PFSK-1 (cell line): ENCODE measurements around the gene MYLIP.

Experiments
- POLR2AphosphoS5 ChIP-seq: IDR thresholded peaks from 2 replicates; pipeline ENCODE4 v1.6.1; 2012; ENCODE audit warnings: low read depth, mild to moderate bottlenecking, control low read depth, low read length, moderate library complexity
- SIN3A ChIP-seq: IDR thresholded peaks from 2 replicates; pipeline ENCODE4 v1.6.1; 2012; ENCODE audit warnings: mild to moderate bottlenecking, low read length, moderate library complexity, borderline replicate concordance; ENCODE audit not compliant: insufficient read depth
- TAF1 ChIP-seq: IDR thresholded peaks from 2 replicates; pipeline ENCODE4 v1.6.1; 2012; ENCODE audit warnings: low read length, control low read depth, borderline replicate concordance; ENCODE audit not compliant: insufficient read depth
- TF ChIP-seq, protein P1 (sequence below), 2 experiments: IDR thresholded peaks; 2 replicates each; pipeline versions ENCODE4 v1.6.1 to v1.8.0; 2011 to 2012; ENCODE audit warnings: low read depth in 2 of 2, low read length in 2 of 2, control low read depth in 1 of 2, inconsistent platforms in 1 of 2, mild to moderate bottlenecking in 1 of 2, moderate library complexity in 1 of 2; ENCODE audit not compliant: insufficient read depth in 1 of 2

- TF ChIP-seq POLR2AphosphoS5 (no peak), SIN3A (no peak), TAF1 (no peak)
- TF ChIP-seq, protein P1, sequence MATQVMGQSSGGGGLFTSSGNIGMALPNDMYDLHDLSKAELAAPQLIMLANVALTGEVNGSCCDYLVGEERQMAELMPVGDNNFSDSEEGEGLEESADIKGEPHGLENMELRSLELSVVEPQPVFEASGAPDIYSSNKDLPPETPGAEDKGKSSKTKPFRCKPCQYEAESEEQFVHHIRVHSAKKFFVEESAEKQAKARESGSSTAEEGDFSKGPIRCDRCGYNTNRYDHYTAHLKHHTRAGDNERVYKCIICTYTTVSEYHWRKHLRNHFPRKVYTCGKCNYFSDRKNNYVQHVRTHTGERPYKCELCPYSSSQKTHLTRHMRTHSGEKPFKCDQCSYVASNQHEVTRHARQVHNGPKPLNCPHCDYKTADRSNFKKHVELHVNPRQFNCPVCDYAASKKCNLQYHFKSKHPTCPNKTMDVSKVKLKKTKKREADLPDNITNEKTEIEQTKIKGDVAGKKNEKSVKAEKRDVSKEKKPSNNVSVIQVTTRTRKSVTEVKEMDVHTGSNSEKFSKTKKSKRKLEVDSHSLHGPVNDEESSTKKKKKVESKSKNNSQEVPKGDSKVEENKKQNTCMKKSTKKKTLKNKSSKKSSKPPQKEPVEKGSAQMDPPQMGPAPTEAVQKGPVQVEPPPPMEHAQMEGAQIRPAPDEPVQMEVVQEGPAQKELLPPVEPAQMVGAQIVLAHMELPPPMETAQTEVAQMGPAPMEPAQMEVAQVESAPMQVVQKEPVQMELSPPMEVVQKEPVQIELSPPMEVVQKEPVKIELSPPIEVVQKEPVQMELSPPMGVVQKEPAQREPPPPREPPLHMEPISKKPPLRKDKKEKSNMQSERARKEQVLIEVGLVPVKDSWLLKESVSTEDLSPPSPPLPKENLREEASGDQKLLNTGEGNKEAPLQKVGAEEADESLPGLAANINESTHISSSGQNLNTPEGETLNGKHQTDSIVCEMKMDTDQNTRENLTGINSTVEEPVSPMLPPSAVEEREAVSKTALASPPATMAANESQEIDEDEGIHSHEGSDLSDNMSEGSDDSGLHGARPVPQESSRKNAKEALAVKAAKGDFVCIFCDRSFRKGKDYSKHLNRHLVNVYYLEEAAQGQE (IDR thresholded peaks at IDR 0.05; ENCODE audit: insufficient read depth in 1 of 2, low read depth in 2 of 2, low read length in 2 of 2): no peak
Measured at GRCh38 chr6:16086965-16087364, 41.9 kb upstream of the MYLIP start.
